Measurements from ENCODE around the gene RPS6KC1. TPM values are rescaled to one million over a fixed set of nuclear protein-coding genes. Genes with fewer than 3 reads are reported as not detected.

Gene RPS6KC1
- total and polyA plus RNA-seq, 2 of the 4 experiments (the other 2 are of a cell fraction), result 7.9 to 23.7 TPM

DNA sequence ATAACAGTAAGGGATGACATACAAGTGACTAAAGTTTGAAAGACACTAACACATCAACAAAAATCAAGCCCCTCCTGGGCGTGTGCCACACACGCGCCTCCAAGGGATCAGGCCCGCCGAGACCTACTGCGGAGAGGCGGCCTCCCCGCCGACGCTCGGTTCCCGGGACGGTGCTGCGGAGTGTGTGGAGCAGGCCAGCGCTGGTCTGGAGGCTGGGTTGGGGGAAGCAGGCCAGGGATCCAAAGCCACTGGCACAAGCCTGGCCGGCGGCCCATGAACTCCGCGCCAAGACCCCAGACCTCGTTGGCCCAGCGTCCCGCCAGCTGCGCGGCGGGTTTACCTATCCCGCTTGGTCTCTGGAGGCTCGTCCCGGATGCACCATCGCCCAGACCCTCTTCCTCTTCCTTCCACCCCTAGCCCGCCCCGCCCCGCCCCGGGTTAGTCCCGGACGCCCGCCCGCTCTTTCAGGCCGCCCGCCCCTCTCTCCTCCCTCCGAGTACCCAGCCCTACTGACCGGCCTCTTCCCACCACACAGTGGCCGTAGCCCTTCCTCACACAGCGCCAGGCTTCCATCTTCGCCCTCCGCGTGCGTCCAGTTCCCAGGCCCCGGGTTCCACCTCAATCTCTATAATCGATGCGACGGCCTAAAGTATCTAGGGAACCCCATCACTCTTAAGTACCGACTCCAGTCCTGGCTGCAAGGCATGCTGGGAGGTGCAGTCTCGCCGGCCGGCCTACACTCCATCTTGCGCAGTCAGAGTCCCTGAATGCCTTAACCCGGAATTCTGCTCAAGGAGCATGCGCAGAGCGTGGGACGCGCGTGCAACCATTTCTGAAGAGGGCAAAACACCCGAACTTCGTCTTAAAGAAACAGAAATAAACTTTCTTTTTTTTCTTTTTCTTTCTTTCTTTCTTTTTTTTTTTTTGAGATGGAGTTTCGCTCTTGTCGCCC is 35.7 kb upstream of the RPS6KC1 start, which contains the start of gene ANGEL2:
TSS of gene ANGEL2 (minus strand) at position 769 of the 952 bp plus-strand sequence. CDS start at position 573, 196 bp downstream.
- Histone ChIP-seq H4K91ac (ENCODE audit: insufficient read depth, low read depth, low read length) (peak within 1 kb of the TSS; percentile 95), H3K4me1 (ENCODE audit: control insufficient read depth, insufficient read depth, low read length) (no peaks in the 10 kb centered on the region; the same call in 1 of the 2 replicates), H3K4me3 (ENCODE audit: insufficient read depth, low read depth, low read length) (peak within 1 kb of the TSS; percentile 56), H2BK120ac (ENCODE audit: low read depth, low read length) (peak within 1 kb of the TSS; percentile 82), H2BK15ac (ENCODE audit: low read depth, low read length) (peak within 1 kb of the TSS; percentile 67; the same call in 1 of the 3 replicates), H3K79me1 (ENCODE audit: low read depth in 1 of 2, low read length in 2 of 2) (peaks cover 11 to 23% of the 10 kb centered on the region in 2 experiments; a peak in 3 of 4 replicates), H3K56ac (ENCODE audit: extremely low read depth, insufficient read depth, low read length) (peak within 1 kb of the TSS; percentile 87), H2BK20ac (ENCODE audit: low read depth, low read length) (peak within 1 kb of the TSS; percentile 72), H3K9me3 (ENCODE audit: control insufficient read depth, insufficient read depth, low read length) (no peaks in the 10 kb centered on the region), H3K27me3 (ENCODE audit: control insufficient read depth, insufficient read depth, low read length) (peaks cover under 1% of the 10 kb centered on the region; the same call in 1 of the 2 replicates), H3K18ac (ENCODE audit: low read depth, low read length) (peak within 1 kb of the TSS; percentile 62), H3K4ac (ENCODE audit: low read depth, low read length) (peak within 1 kb of the TSS; percentile 98), H2AK5ac (ENCODE audit: low read depth, low read length) (peak within 1 kb of the TSS; percentile 57), H2AK9ac (replicated peaks; ENCODE audit: low read depth, low read length, poor library complexity) (peak within 1 kb of the TSS; percentile 65), H4K5ac (ENCODE audit: low read depth, low read length) (peak within 1 kb of the TSS; percentile 92), H3K4me2 (ENCODE audit: low read depth, low read length) (peak within 1 kb of the TSS; percentile 97), H3K9me1 (ENCODE audit: insufficient read depth, low read length) (no peaks in the 10 kb centered on the region), H4K8ac (ENCODE audit: low read depth in 2 of 2, low read length in 2 of 2) (peak within 1 kb of the TSS; percentile 82 to 98), H3K27ac (ENCODE audit: insufficient read depth, low read length) (peak within 1 kb of the TSS; percentile 92), H2BK5ac (ENCODE audit: low read depth, low read length, poor library complexity, severe bottlenecking) (peak within 1 kb of the TSS; percentile 89), H3K36me3 (ENCODE audit: control insufficient read depth, insufficient read depth, low read length) (no peaks in the 10 kb centered on the region; the same call in 1 of the 2 replicates), H3K14ac (replicated peaks; ENCODE audit: low read depth, low read length) (peak within 1 kb of the TSS; percentile 97), H4K20me1 (ENCODE audit: insufficient read depth, low read length) (no peaks in the 10 kb centered on the region), H3K23ac (ENCODE audit: low read depth, low read length) (peak within 1 kb of the TSS; percentile 89), H2AFZ (replicated peaks; ENCODE audit: low read length, poor library complexity) (peak within 1 kb of the TSS; percentile 96), H3K9ac (ENCODE audit: low read depth, low read length) (peak within 1 kb of the TSS; percentile 96)
- dilution Hi-C loops (cut with HindIII; ENCODE audit: low sequenced_read_pairs, unreplicated experiment) (no loop called here), in situ Hi-C loops (cut with MboI; ENCODE audit: low sequenced_read_pairs) (no loop called here), intact Hi-C loops (cut with micrococcal nuclease) (loop anchor here (5.0 to 10.0 kb wide), 3 partner anchors 37 to 1109 kb away; partner anchors contain the start of gene RPS6KC1)
- DNase-seq (peak; percentile 97), ATAC-seq (ENCODE audit: low read depth) (peak; percentile 97)
- no TSS peak for BruUV-seq (replicated peaks)
- POLR2A ChIA-PET (ENCODE audit: unreplicated experiment), result no interaction called here
- 1% methylated on average over 28 of the region's 66 CpGs; no CpG with 5 or more reads in 1 of the 2 experiments for WGBS, 2 experiments (ENCODE audit: extremely low coverage in 2 of 2, insufficient read length in 1 of 2)
- CTCF ChIA-PET, result interaction anchor here (0.6 to 0.7 kb wide), 2 partner anchors 20 to 1399 kb away, joined by 3 read pairs; no protein-coding TSS in a partner anchor
- TF ChIP-seq FOS (IDR thresholded peaks at IDR 0.05; ENCODE audit: low read depth, low read length), result no peak
- TF ChIP-seq MAZ (IDR thresholded peaks at IDR 0.05; ENCODE audit: borderline replicate concordance, low read depth, low read length), result peak; percentile 47; the same call in 1 of the 2 replicates
- TF ChIP-seq POLR2A (IDR thresholded peaks at IDR 0.05; ENCODE audit: low read depth, low read length), result no peak; the same call in 1 of the 2 replicates
- no peak for TF ChIP-seq MAFK (IDR thresholded peaks at IDR 0.05; ENCODE audit: low read depth, low read length)
- no peak for TF ChIP-seq CHD1 (IDR thresholded peaks at IDR 0.05; ENCODE audit: low read depth, low read length)
- TF ChIP-seq BHLHE40 (IDR thresholded peaks at IDR 0.05; ENCODE audit: low read depth, low read length), result 0 out of 2 replicates have a peak, but pooled peaks have one; percentile 11
- no peak for TF ChIP-seq RFX5 (IDR thresholded peaks at IDR 0.05; ENCODE audit: low read depth, low read length)
- peak; percentile 55; the same call in 1 of the 2 replicates for TF ChIP-seq MXI1 (IDR thresholded peaks at IDR 0.05; ENCODE audit: borderline replicate concordance, low read depth, low read length)
- TF ChIP-seq, protein P1, sequence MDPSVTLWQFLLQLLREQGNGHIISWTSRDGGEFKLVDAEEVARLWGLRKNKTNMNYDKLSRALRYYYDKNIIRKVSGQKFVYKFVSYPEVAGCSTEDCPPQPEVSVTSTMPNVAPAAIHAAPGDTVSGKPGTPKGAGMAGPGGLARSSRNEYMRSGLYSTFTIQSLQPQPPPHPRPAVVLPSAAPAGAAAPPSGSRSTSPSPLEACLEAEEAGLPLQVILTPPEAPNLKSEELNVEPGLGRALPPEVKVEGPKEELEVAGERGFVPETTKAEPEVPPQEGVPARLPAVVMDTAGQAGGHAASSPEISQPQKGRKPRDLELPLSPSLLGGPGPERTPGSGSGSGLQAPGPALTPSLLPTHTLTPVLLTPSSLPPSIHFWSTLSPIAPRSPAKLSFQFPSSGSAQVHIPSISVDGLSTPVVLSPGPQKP (IDR thresholded peaks at IDR 0.05; ENCODE audit: borderline replicate concordance, low read depth, low read length), result no peak
- TF ChIP-seq SMC3 (IDR thresholded peaks at IDR 0.05; ENCODE audit: low read depth, low read length), result no peak
- TF ChIP-seq RCOR1 (IDR thresholded peaks at IDR 0.05; ENCODE audit: insufficient replicate concordance, low read length), result no peak
- TF ChIP-seq RAD21 (IDR thresholded peaks at IDR 0.05; ENCODE audit: low read length), result no peak
- TF ChIP-seq NFE2L2 (IDR thresholded peaks at IDR 0.05; ENCODE audit: low read depth, low read length), result peak; percentile 26; the same call in 1 of the 2 replicates
- TF ChIP-seq, protein P2, sequence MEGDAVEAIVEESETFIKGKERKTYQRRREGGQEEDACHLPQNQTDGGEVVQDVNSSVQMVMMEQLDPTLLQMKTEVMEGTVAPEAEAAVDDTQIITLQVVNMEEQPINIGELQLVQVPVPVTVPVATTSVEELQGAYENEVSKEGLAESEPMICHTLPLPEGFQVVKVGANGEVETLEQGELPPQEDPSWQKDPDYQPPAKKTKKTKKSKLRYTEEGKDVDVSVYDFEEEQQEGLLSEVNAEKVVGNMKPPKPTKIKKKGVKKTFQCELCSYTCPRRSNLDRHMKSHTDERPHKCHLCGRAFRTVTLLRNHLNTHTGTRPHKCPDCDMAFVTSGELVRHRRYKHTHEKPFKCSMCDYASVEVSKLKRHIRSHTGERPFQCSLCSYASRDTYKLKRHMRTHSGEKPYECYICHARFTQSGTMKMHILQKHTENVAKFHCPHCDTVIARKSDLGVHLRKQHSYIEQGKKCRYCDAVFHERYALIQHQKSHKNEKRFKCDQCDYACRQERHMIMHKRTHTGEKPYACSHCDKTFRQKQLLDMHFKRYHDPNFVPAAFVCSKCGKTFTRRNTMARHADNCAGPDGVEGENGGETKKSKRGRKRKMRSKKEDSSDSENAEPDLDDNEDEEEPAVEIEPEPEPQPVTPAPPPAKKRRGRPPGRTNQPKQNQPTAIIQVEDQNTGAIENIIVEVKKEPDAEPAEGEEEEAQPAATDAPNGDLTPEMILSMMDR (conservative IDR thresholded peaks at IDR 0.05; ENCODE audit: low read depth, low read length), result no peak
